HG03135 (cell line): Measurements from ENCODE around the gene WFS1.

Source experiments
- ATAC-seq: cut with Tn5 transposase; IDR thresholded peaks from one replicate; pipeline ENCODE4 v1.9.1; 2021; ENCODE audit warnings: mild to moderate bottlenecking, moderate library complexity; ENCODE audit not compliant: unreplicated experiment

WFS1 gene

DNA sequence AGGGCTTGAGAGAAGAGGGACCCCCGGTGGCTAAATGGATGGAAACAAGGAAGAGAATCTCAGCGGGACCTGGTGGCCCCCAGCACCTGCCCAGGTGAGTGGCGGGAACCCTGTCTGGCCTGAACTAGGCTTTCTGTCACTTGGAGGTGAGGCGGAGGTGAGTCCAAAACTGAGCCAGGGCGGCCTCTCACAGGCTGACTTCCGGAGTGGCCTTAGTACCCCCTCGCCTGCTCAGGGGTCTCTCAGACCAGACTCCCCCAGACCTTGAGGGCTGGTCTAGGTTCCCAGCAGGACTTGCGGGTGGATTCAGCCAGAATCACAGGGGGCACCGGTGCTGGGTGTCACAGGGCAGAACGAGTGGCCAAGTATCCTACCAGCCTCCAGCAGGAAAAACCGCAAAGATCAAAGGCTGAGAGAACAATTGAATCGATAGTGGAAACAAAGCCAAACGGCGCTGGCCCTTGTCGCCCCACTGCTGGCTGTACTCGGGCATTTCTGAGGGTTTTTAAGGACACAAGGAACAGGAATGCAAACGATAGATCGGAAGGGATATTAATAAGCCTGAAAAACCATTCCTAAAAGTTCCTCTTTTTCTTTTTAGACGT, 67.8 kb downstream of the WFS1 start:
- no peak for ATAC-seq

GRCh38 chr4:6338175-6338950, 68.7 kb downstream of the WFS1 start:
- no peak for ATAC-seq

GRCh38 chr4:6338951-6339817, 69.5 kb downstream of the WFS1 start:
- no peak for ATAC-seq

- ATAC-seq, result no peak
Measured at GRCh38 chr4:6339818-6340445, 70.3 kb downstream of the WFS1 start.

DNA sequence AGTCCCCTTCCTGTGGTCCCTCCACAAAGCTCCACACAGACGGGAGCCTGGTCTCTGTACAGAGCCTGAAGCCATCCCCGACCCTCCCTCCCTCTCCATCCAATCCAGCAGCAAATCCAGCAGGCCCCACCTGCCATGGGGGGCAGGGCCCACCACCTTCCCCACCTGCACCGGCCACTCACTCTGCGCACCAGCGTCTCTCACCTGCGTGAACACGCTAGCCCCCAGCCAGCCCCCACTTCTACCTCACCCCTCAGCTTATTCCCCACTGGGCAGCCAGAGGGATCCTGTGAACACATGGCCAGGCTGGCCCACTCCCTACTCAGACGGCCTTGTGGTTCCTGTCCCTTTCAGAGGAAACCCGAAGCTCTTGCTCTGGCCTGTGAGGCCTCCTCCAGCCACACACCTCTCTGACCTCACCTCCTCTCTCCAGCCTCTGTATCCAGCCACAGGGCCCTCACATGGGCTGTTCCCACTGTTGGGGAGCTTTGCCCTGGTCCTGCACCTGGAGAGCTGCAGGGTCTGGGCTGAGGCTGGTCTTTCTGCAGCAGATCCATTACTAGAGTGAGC, 70.9 kb downstream of the WFS1 start:
- ATAC-seq, result no peak

- ATAC-seq, result no peak
Measured at GRCh38 chr4:6341696-6342095, 72.0 kb downstream of the WFS1 start.

DNA sequence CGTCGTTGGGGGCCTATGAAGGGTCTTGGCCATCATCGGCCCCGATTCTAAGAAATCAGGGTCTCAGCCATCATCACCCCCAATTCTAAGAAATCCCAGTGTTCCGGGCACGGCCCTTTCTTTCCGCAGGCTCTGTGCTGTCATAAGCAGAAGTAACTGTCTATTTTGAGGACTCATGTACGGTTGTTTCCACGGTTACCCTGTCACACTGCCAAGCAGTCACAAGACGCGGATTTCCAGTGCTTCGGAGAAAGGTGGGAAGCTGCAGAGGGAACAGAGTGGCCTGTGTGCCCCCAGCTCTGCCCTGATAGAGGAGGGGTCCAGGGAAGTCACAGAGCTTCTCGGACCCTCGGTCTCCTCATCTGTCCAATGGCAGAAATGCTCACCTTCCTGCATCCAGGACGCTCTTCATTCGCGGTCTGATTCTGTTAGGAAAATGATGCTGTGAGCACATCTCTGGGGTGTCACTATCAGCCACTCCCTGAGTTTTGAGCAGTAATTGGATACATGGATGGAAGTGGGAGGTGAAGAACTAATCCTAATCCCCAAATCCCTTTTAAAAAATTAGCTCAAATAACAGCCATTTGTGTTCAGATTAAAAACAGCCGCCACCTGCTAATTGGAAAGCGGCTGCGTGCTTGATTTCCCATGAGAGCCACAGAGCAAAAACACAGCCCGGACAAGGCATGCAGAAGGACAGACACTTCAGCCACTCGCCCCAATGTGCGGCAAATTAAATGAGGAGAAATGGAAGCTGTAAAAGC, 73.1 kb downstream of the WFS1 start:
- no peak for ATAC-seq

- no peak for ATAC-seq
Measured at GRCh38 chr4:6343939-6344408, 74.3 kb downstream of the WFS1 start.

DNA sequence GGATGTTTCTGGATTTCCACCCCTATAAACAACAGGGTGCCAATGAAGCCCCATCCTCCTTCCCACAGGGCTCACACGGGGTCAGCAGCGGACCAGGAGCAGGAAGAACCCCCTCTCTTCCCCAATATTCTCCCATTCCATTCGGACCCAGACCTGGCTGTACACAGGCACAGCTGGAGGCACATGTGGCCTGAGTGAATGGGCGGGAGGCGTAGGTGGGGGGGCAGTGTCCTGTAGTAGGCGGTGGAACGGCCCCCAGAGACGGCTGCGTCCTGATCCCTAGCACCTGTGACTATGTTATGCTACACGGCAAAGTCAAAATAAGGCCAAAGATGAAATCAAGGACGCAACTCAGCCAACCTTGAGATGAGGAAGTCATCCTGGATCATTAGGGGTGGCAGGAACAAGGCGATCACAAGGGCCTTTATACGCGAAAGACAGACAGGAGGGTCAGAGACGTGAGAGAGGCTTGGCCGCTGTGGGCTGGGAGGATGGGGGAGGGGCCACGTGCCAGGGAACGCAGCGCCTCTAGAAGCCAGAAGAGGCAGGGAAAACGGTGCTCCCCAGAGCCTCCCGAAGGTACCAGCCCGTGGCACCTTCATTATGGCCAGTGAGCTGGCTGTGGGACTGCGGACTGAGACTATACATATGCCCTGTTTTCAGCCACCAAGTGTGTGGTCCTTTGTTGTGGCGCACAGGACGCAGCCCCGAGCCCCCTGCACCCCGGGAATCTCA, 75.6 kb downstream of the WFS1 start:
- no peak for ATAC-seq

- ATAC-seq, result no peak
Measured at GRCh38 chr4:6345866-6346265, 76.2 kb downstream of the WFS1 start.

GRCh38 chr4:6346373-6347110, 76.9 kb downstream of the WFS1 start:
- ATAC-seq, result no peak

- no peak for ATAC-seq
Measured at GRCh38 chr4:6347511-6348045, 77.9 kb downstream of the WFS1 start.

DNA sequence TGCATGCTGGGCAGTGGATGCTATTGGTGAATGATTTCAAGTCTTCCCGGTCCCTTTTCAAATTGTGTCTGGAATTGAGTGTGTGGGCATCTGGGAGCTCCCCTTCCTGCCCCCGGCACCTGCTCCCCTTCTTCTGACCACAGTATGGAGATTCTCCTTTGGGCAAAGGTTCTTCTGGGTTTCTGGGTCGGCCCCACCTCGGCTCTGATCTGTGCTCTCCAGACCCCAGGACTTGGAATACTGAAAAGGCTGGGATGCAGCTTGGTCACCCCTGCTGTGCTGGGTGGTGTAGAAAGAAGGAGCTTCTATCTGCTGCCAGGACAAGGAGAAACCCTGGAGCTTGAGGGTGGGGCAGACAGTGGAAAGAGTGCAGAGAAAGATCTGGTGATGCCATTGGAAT, 78.8 kb downstream of the WFS1 start:
- ATAC-seq, result no peak

GRCh38 chr4:6349896-6350603, 80.4 kb downstream of the WFS1 start:
- no peak for ATAC-seq

GRCh38 chr4:6350646-6351045, 81.0 kb downstream of the WFS1 start:
- ATAC-seq, result no peak

DNA sequence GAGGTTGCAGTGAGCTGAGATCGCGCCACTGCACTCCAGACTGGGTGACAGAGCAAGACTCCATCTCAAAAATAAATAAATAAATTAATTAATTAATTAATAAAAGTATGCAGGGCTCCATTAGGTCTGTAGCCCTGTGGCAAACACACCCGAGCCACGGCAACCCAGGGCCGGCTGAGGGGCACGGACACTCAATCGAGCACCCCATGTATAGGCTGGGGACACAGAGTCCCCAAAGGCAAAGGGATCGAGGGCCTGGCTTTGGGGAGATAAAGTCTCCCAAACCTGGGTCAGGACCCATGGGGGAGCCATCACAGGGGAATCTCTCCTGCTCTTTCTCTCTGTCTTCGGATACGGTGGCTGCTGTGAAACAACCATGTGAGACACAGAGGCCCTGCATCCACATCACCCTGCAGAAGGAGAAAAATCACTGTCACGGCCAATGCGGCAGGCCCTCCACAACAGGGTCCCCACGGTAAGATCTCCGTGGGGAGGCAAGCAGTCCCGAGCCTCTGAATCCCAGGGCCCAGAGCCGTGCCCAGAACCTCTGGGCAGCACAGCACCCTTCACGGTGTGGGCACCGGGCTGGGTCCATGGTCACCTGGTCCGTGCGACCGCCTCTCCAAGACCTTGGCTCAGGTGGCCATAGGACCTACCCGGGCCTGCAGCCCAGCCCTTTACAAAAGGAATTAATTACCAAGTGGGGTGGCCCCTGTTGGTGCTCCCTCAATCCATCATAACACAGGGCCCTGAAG, 81.8 kb downstream of the WFS1 start:
- ATAC-seq, result no peak

DNA sequence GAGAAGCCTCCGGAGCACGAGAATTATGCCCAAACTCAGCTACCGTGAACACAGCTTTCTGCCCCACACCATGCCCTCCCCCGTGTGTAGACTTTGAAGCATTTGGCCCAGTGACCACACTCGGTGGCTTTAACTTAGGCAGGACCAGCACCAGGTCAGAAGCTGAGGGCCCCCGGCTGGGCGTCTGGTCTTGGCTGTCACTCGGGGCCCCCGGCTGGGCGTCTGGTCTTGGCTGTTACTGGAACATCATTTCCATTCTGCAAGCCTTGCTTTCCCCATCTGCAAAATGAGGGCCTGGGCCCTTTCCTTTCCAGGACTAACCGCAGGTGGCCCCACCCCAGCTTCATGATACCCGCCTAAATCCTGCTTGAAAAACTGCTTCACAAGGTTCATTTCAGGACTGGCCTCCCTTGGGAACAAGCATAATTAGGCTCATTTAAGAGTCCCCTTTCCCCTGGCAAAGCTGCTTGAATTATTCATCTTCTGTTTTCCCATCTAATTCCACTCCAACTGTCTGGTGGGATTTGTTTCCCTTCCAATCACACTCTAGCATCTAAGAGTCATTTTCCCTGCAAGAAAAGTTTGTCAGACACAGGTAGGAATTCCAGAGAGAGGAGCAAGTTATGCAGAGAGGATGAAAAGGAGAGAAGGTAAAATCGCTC, 82.5 kb downstream of the WFS1 start:
- no peak for ATAC-seq
